Measurements from ENCODE around the gene CHRM2. TPM values are rescaled to one million over a fixed set of nuclear protein-coding genes. Genes with fewer than 3 reads are reported as not detected.
"Not testable (repeated sequence)": the region's sequence is repeated elsewhere in the genome, so short reads cannot be mapped to it uniquely, and the experiment has no call there.

Gene CHRM2
- total RNA-seq (2021): 0.17 TPM in 1 of 2 replicates, not detected in the other
- percentile 5 among the genes with signal in this experiment for Bru-seq, nascent RNA
- BruChase-seq, experiment 1, labeled RNA remaining after a 2-hour chase: percentile 12 among the genes with signal in this experiment
- BruChase-seq, experiment 2, labeled RNA remaining after a 6-hour chase: percentile 4 among the genes with signal in this experiment
- long read RNA-seq: 0 reads

- H3K27me3 ChIP-seq (ENCODE audit: insufficient read depth, low read depth): 0 out of 2 replicates have a peak, but pooled peaks cover 4% of the 10 kb centered on the region
- POLR2A ChIA-PET (ENCODE audit: unreplicated experiment): no interaction called here
- no peak for DNase-seq
These were observed at the start of gene CHRM2 for GRCh38 chr7:136868496-136869000. Gene CHRM2 (plus strand): TSS chr7:136868652. CDS start chr7:137014866, 146,214 bp downstream.

GRCh38 chr7:136831398-136831797 lies 37.1 kb upstream of the CHRM2 start:
- H3K27ac ChIP-seq; H4K20me1 ChIP-seq (ENCODE audit: insufficient read depth); H3K79me2 ChIP-seq (ENCODE audit: low read depth); H3K9me3 ChIP-seq (ENCODE audit: insufficient read depth, low read depth); BruUV-seq (replicated peaks); H3K4me3 ChIP-seq; CTCF ChIA-PET; H3K9me2 ChIP-seq (ENCODE audit: insufficient read depth); H3F3A ChIP-seq (ENCODE audit: insufficient read depth, low read depth); H3K36me3 ChIP-seq (ENCODE audit: low read depth); POLR2A ChIA-PET (ENCODE audit: unreplicated experiment); H3K4me1 ChIP-seq (replicated peaks; ENCODE audit: insufficient read depth); intact Hi-C loops (cut with micrococcal nuclease; ENCODE audit: unreplicated experiment); H3K4me2 ChIP-seq; DNase-seq; H3K27me3 ChIP-seq (ENCODE audit: insufficient read depth, low read depth); H2AFZ ChIP-seq: not testable (repeated sequence)

More at GRCh38 chr7:136868496-136869000, at the start of gene CHRM2:
- Histone ChIP-seq H3K4me3 (no peak within 1 kb of the TSS), H3K9me2 (ENCODE audit: insufficient read depth) (no peaks in the 10 kb centered on the region), H3K36me3 (ENCODE audit: low read depth) (no peaks in the 10 kb centered on the region), H3K27ac (no peak within 1 kb of the TSS), H4K20me1 (ENCODE audit: insufficient read depth) (no peaks in the 10 kb centered on the region), H3K9me3 (ENCODE audit: insufficient read depth, low read depth) (no peaks in the 10 kb centered on the region), H3K4me1 (replicated peaks; ENCODE audit: insufficient read depth) (no peaks in the 10 kb centered on the region), H3K4me2 (no peak within 1 kb of the TSS), H2AFZ (no peak within 1 kb of the TSS), H3K79me2 (ENCODE audit: low read depth) (no peaks in the 10 kb centered on the region), H3F3A (ENCODE audit: insufficient read depth, low read depth) (no peaks in the 10 kb centered on the region)
- BruUV-seq (replicated peaks): no TSS peak
- no peak for TF ChIP-seq CTCF (conservative IDR thresholded peaks at IDR 0.05)
- no peak for TF ChIP-seq EZH2 (IDR thresholded peaks at IDR 0.05; ENCODE audit: low read depth)
- intact Hi-C loops (cut with micrococcal nuclease; ENCODE audit: unreplicated experiment): no loop called here
- CTCF ChIA-PET: no interaction called here

GRCh38 chr7:136845899-136846465 lies 22.5 kb upstream of the CHRM2 start:
- ChIA-PET POLR2A (ENCODE audit: unreplicated experiment) (no interaction called here), CTCF (no interaction called here)
- H2AFZ ChIP-seq: no peak overlapping the region
- intact Hi-C loops (cut with micrococcal nuclease; ENCODE audit: unreplicated experiment): no loop called here
- no peaks in the 10 kb centered on the region; the same call in 1 of the 2 replicates for H4K20me1 ChIP-seq (ENCODE audit: insufficient read depth)
- no peak overlapping the region for H3K27ac ChIP-seq
- no TSS peak for BruUV-seq (replicated peaks)
- no peaks in the 10 kb centered on the region for H3K9me3 ChIP-seq (ENCODE audit: insufficient read depth, low read depth)
- no peaks in the 10 kb centered on the region for H3F3A ChIP-seq (ENCODE audit: insufficient read depth, low read depth)
- TF ChIP-seq EZH2 (IDR thresholded peaks at IDR 0.05; ENCODE audit: low read depth): no peak
- no peak for TF ChIP-seq CTCF (conservative IDR thresholded peaks at IDR 0.05)
- H3K27me3 ChIP-seq (ENCODE audit: insufficient read depth, low read depth): no peaks in the 10 kb centered on the region
- H3K4me2 ChIP-seq: no peak overlapping the region
- no peaks in the 10 kb centered on the region for H3K9me2 ChIP-seq (ENCODE audit: insufficient read depth)
- H3K4me1 ChIP-seq (replicated peaks; ENCODE audit: insufficient read depth): no peaks in the 10 kb centered on the region
- H3K36me3 ChIP-seq (ENCODE audit: low read depth): no peaks in the 10 kb centered on the region
- H3K79me2 ChIP-seq (ENCODE audit: low read depth): no peaks in the 10 kb centered on the region
- H3K4me3 ChIP-seq: no peak overlapping the region
- no peak for DNase-seq

All from PC-9 (cell line).